HG03103 (cell line): ENCODE results near the gene PSMD4.
"Not testable (repeated sequence)": the region's sequence is repeated elsewhere in the genome, so short reads cannot be mapped to it uniquely, and the experiment has no call there.

Experiments
- ATAC-seq: cut with Tn5 transposase; IDR thresholded peaks from one replicate; pipeline ENCODE4 v1.9.1; 2021; ENCODE audit warnings: low read depth; ENCODE audit not compliant: unreplicated experiment

Gene PSMD4

GRCh38 chr1:151267760-151268159, 13.2 kb downstream of the PSMD4 start:
- ATAC-seq, result no peak

GRCh38 chr1:151273924-151274466, 19.5 kb downstream of the PSMD4 start:
- no peak for ATAC-seq

GRCh38 chr1:151275341-151275740, 20.8 kb downstream of the PSMD4 start:
- ATAC-seq, result not testable (repeated sequence)

- no peak for ATAC-seq
These were observed 22.7 kb downstream of the PSMD4 start for GRCh38 chr1:151277249-151277648.

DNA sequence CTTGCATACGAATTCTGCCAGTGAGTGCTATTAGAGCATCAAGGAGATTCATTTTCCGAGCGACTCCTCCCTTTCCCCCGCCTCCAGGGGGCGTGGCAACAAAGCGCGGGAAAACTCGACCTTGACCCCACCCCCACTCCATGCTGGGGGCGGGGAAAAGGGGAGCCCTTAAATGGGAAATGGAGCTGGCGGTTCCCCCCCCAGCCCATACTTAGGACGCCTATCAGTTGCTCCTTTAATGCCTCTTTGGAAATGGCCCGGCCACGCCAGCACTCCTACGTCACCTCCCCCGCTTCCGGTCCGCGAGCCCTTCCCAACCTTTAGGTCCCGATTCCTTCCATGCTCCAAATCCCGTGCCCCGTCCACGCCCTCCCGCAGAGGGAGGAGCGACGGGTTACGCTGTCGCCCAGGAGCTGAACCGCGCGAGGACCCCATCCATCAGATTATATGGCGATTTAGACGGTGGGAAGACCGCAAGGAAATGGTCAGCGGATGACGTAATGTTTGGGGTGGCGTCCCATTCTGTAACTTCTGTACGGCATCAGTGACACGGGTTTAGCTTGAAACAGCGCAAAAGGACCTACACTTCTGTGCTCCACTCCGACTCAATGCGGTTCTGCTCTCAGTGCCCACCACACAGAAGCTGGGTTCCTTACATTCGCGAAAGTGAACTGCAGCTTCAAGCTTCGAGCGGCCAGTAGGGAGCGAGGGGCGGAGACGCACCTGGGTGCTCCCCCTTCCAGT, 26.9 kb downstream of the PSMD4 start:
- peak; percentile 29 for ATAC-seq

DNA sequence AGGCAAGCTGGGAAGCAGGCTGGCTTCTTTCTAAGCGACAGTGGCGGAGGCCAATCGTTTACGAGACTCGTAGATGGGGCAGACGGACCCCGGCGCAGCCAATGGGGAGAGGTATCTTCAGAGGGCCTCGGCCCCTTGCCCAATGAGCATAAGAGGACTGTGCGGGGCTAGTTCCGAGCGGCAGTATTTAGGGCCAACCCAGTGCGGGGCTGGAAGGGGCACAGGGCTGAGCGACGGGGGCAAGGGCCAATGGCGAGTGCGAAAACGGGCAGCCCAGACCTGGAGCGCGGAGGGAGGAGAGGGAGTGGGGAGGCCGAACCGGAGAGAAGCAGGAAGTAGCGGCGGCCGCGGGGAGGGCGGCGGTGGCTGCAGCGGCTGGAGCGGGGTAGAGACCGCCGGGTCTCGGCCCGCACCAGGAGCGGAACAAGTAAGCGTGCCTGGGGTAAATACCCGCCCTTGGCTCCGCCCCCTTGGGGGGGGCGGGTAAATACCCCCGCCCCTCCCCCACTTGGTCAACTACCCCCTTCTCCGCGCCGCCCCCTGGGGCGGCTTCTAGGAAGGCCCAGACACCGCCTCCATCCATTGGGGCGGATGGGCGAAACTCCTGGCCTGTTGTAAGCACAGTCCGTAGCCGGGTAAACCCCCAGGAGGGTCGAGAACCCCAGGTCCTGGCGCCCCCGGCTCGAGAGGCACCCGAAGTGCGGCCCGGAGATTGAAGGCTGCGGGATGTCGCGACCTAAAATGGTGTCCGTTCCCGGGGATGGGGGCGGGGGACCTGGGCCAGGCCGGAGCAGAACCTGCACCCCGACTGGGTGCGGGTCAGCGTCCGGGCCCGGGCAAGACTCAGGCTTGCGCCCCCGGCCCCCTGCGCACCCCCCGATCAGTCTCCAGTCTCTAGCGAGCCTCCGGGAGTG, 27.7 kb downstream of the PSMD4 start, which contains the start of gene ZNF687:
Gene ZNF687, plus strand, starts transcription at position 331 of the 914 bp plus-strand sequence. CDS start 3,993 bp downstream, outside the sequence.
- ATAC-seq, result peak; percentile 76

DNA sequence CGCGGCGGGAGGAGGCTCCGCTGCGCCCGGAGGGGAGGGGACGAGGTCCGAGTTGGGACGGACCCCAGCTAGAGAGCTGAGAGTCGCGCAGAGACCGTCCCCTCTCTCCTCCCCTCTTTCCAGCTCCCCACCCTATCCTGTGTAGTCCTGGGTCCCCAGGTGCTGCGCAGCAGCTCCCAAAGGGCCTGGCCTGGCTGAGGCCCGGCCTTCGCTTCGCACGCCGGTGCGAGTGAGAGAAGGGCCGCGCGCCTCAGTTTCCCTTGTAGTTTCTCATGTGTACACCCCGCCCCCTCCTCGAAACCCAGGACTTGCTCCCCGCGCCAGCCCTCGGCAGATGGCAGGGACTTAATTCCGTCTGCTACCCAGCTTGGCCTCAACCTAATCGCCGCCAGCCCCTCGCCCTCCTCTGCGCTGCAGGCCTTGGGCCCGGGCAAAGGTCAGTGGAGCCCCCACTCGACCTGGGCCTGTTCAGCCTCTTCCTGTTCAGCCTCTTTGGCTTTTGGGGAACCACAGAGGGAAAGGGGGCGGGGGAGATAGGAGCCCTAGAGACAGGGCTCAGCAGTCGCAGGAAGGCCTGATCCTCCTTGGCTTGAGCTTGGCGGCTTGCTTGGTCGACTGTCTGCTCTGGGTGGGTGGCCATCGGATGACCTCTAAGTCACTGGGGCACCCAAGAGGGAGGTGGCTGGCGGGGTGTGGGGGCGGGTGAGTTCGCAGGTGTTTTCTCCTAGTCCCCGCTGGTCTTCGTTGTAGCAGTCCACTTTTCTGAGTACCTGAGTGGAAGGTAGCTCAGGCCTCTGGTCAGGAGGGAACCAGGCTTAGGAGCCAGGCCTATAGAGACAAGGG, 28.6 kb downstream of the PSMD4 start:
- no peak for ATAC-seq

GRCh38 chr1:151284013-151284577, 29.6 kb downstream of the PSMD4 start:
- no peak for ATAC-seq

DNA sequence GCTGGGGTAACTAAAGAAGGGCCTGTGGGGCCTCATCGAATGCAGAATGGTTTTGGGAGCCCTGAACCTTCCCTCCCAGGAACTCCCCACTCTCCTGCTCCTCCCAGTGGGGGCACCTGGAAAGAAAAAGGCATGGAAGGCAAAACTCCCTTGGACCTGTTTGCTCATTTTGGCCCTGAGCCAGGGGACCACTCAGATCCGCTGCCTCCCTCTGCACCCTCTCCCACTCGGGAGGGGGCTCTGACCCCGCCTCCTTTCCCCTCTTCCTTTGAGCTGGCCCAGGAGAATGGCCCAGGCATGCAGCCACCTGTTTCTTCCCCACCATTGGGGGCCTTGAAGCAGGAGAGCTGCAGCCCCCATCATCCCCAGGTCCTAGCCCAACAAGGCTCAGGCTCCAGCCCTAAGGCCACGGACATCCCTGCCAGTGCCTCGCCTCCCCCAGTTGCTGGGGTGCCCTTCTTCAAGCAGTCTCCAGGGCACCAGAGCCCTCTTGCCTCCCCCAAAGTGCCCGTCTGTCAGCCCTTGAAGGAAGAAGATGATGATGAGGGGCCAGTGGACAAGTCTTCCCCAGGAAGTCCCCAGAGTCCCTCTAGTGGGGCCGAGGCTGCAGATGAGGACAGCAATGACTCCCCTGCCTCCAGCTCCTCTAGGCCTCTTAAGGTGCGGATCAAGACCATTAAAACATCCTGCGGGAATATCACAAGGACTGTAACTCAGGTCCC, 32.2 kb downstream of the PSMD4 start:
- ATAC-seq, result no peak

DNA sequence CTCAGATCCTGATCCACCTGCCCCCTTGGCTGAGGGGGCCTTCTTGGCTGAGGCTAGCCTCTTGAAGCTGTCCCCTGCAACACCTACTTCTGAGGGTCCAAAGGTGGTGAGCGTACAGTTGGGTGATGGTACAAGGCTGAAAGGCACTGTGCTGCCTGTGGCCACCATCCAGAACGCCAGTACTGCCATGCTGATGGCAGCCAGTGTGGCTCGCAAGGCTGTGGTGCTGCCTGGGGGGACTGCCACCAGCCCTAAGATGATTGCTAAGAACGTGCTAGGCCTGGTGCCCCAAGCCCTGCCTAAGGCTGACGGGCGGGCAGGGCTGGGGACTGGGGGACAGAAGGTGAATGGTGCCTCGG, 32.8 kb downstream of the PSMD4 start:
- ATAC-seq, result no peak

DNA sequence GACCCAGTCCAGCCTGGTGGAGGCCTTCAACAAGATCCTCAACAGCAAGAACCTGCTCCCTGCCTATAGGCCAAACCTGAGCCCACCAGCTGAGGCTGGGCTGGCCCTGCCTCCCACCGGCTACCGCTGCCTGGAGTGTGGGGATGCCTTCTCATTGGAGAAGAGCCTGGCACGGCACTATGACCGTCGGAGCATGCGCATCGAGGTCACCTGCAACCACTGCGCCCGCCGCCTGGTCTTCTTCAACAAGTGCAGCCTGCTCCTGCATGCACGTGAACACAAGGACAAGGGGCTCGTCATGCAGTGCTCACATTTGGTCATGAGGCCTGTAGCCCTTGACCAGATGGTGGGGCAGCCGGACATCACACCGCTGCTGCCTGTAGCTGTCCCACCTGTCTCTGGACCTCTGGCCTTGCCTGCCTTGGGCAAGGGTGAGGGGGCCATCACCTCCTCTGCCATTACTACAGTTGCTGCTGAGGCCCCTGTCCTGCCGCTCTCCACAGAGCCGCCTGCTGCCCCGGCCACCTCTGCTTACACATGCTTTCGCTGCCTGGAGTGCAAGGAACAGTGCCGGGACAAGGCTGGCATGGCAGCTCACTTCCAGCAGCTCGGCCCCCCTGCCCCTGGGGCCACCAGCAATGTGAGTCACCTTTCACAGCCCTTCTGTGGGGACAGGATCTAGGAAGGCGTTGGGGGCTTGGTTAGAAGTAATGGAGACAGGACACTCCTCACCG, 33.4 kb downstream of the PSMD4 start:
- ATAC-seq, result no peak

DNA sequence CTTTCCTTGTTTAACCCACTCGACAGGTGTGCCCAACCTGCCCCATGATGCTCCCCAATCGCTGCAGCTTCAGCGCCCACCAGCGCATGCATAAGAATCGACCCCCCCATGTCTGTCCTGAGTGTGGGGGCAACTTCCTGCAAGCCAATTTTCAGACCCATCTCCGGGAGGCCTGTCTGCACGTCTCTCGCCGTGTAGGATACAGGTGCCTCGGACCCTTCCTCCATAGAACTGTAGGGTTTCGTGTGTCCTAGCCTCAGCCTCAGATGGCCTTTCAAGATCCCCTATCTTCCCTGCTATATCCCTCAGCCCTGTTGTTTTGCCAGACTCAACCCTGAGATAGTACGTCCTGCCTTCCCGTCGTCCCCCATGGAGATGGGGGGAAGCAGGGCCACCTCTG, 34.0 kb downstream of the PSMD4 start:
- ATAC-seq, result no peak

GRCh38 chr1:151289080-151289935, 34.8 kb downstream of the PSMD4 start:
- no peak for ATAC-seq

GRCh38 chr1:151289991-151290708, 35.6 kb downstream of the PSMD4 start:
- ATAC-seq, result no peak

GRCh38 chr1:151290709-151291303, 36.3 kb downstream of the PSMD4 start:
- no peak for ATAC-seq

DNA sequence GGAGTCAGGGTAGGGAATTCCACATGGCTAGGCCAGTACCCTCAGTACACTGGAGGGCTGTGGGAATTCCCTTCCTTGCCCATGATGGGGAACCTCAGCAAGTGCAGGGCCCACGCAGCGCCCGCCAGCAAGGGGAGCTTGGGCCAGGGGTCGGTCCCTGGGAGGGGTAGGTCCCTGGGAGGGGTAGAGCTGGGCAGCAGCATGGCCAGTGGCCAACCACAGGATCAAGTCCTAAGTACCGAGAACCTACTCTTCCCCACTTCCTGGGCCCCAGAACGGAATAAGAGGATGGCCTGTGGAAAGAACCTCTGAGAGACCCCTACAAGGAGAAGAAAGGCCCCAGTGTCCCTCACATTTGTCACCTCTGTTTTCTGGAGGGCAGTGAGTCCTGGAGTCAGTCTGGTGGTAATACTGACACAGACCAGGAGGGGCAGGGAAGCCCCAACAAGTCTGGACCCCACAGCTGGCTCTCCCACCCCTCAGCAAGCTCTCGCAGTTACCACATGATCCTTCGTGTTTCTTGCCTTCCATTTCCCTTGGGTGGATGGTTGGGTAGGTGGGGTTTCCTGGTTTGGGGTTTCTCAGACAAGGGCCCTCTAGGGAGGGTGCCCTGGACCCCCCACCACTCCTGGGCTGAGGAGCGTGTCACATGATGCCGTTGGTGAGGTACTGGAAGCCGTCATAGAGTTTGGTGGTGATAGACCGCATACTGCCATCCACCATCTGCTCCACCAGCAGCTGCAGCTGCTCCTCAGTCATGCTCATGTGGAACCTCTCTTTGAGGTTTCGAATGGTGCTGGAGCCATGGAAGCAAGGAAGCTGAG, 37.9 kb downstream of the PSMD4 start:
- ATAC-seq, result no peak
